GM18517 (cell line): ENCODE measurements around the gene FRMD5.

ENCODE experiments used
- ATAC-seq: cut with Tn5 transposase; IDR thresholded peaks from one replicate; pipeline ENCODE4 v1.9.1; 2021; ENCODE audit warnings: mild to moderate bottlenecking, moderate library complexity; ENCODE audit not compliant: unreplicated experiment

The FRMD5 gene

DNA sequence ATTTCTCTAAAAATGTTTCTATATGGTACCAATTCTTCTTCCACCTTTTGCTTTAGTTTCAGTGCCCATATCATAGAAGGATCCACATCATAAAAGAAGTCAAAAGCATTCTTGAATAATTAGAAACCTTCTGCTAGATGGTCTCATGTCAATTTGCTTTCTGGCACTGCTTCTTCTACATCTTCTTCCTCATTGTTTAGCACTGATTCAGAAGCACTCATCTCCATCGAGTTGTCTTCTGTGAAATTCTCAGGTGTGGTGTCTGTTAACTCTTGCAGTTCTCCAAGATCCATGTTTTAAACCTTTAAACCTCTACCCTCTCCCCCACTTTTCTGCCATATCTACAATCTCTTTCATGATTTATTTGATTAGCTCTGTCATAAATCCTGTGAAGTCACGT lies 213.5 kb downstream of the FRMD5 start:
- no peak for ATAC-seq

DNA sequence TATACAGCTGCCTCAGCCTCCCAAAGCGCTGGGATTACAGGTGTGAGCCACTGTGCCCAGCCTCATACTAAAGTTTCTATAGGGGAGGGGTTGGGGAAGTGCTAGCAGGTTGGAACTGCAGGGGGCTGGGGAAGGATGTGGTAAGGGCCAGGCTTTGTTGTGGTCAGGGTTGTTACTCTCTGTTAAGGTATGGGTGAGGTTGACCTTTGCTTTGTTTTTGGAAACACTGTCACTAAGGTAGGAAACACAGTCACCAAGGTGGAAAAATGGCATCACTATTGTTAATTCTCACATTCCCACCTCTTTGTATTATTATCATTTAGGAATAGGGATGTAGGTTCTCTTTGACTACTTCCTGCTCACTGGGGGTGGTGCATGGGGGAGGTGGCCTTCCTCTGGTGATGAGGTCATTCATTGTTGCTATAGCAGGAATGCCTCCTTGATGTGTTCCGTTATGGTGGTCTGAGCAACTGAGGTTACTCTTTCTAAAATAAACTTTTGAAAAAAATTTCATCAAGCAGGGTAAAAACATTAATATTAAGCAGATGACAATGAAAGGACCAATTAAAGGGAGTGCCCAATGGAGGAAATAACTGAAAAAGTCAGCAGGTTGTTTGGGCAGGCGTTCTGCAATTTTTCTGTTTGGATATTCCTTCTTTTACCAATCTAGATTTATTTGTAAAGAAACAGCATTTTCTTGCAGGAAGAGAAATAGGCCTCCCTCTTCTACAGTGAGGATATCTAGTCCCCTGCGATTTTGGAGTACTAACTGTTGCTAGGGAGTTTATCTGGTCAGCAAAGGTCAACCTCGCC lies 217.8 kb downstream of the FRMD5 start:
- ATAC-seq, result peak; percentile 73

DNA sequence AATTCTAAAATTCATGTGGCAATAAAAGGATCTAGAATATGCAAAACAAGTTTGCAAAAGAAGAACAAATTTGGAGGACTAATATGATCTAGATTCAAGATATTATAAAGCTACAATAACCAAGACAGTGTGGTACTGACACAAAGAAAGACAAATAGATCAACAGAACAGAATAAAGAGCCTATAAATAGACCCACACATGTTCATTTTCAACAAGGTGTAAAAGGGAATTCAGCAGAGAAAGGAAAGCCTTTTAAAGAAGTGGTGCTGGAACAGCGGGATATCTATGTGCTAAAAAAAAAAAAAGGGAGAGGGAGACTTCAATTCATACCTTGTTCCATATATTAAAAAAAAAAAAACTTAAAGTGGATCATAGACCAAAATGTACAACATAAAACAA lies 219.3 kb downstream of the FRMD5 start:
- ATAC-seq, result no peak

DNA sequence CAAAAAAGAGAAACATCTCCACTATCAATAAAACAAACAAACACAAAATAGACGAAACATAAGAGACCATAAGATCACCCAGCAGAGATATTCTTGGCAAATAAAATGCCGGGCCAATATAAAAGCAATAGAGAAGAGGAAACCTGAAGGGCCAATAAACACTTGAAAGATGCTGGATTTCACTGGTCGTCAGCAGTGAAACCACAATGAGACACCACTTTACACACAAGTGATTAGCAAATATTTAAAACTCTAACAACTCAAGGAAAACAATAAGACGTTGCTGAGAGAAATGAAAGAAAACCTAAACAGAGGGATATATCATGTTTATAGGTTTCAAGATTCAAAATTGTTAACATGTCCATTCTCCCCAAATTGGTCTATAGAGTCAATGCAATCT lies 219.7 kb downstream of the FRMD5 start:
- no peak for ATAC-seq

DNA sequence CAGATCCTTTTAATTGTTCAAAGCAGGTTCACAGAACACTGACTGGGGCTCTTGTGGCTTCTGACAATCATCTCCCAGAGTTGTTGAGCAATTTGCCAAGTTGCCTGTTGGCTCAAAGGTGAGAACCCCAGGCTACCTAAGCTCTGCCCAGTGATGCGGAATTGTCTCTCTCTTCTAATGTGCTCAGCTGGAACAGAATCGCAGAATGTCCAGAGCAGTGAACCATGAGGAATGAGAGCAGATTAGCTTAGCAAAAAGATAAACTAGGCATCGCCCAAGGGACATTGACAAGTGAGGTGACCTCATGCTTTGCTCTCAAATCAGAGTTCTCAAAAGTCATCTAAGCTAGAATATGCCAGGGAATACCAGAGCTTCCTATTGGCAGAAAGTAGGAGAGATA lies 220.2 kb downstream of the FRMD5 start:
- no peak for ATAC-seq

DNA sequence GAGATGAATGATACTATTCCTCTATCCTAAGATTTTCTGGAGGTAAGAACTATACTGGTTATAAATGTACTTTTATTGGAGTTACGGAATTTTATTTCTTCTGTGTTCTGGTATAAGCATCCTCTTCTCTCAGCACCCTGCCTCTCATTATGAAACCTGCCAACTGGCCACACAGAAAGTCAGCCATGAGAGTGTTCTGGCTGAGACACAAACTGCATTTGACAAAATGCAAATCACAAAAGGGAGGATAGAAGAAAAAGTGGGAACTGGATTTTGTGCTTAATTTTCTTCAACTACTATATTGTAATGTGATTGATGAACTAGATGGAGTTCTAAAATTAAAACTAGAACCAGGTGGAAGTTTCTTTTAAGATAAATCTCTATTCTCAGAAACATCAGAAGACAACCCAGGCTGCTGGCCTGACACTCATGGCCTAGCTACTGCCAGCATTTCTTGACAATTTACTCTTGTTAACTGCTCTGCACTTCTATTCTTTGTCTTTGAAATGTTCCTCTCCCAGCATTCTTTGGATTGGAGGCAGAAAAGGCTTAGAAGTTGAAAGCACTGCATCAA lies 225.2 kb downstream of the FRMD5 start:
- no peak for ATAC-seq

DNA sequence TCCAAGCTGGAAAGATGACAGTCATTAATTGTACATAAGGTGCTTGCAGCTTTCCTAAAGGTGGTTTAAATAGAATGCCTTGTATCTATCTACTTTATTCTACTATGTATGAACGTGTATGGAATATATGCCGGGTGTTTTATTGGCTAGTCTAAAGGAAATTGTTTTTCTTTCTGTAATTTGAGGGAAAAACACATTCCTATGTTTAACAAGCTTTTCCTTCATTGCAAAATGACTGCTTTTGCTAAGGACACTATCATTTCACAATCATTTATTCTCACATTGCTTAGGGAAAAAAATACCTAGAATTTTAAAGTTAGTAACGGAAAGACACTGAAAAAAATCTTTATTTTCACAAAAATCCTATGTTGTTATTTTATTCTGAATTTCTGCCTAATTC lies 226.5 kb downstream of the FRMD5 start:
- ATAC-seq, result no peak

DNA sequence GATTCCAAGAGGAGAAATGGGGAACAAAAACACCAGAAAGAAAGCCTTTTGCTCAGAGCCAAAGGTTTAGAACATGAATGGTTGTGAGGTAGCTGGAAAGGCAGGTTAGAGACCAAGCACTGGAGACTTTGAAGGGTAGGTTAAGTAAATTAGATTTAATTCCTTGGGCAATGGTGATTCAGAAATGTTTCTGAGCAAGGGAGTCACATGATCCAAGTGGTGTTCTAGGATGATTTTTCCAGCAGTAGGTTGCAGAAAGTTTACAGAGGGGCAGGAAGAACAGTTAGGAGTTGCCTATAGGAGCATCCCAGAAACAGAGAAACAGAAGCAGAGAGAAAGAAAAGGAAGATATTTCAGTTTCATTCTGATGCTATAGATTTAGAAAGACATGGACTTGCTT lies 228.4 kb downstream of the FRMD5 start:
- no peak for ATAC-seq

DNA sequence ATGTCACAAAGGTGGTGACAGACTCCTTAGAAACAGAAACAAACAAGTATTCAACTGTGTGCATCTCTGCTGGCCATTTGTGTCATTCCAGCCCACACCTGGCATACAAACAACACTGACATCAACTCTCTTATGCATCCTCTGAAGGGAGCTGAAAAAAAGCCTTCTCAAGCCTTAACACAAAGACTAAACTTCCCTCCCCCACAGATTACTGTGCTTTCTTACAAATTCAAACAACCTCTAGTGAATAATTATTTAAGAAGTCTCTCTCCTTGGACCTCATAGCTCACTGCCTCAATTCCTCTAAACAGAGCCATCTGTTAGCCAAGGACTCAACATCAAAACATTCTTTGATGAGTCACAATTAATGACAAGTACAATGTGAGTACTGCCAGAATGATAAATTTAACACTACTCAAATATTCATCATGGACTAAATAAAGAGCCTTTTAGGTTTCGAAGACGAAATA lies 236.2 kb downstream of the FRMD5 start:
- ATAC-seq, result no peak

DNA sequence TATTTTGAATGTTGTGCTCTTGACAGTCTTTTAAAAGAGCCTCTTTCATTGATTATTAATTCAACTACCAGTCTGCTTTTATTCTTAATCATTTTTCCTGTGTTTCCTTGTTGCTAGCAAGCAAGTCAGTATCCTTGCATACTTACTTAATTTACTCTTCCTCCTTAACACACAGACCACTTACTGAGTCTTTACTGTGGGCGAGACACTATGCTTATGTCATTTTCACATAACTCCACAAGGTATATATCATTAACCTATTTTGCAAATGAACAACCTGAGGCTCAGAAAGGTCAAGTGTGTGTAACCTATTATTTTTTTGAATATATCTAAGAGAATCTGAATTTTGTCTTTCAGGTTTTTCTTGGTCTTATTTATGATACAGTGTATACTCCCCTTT lies 237.3 kb downstream of the FRMD5 start:
- ATAC-seq, result no peak

DNA sequence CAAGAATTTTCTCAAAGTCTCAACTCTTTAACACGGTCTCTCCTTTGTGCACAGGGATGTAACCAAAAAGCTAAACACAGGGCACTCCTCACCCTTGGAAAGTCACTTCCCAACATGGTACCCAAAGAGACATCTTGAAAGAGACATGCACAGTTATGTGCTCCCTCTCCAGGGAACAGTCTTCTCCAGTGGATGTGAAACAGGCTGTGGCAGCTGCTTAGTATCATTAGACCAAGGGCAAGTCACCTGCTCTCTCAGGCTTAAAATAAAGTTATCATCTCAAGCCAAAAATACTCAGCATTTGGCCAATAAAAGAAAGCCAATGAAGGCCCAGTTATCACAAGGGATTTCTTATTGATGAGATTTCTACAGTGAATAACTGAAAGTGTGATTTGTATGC lies 239.9 kb downstream of the FRMD5 start:
- no peak for ATAC-seq

DNA sequence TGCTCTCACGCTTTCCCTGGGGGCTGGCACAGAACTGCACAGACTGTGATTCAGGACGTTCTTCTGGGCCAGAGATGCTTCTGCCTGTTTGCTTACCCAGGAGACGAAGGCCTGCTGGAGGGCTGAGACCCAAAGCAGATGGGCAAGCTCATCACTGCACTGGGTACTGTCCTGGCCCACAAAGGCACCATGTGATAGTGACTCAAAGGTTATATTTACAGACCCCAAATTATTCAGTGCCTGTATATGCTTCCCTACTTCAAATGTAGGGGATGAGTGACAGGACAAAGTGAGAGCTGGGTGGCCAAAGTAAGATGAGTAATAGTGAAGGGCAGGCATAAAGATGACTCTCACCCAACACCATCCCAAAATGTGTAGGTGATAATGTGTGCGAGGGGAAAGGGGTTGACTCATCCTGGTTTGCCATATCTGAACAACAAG lies 240.9 kb downstream of the FRMD5 start:
- ATAC-seq, result no peak

DNA sequence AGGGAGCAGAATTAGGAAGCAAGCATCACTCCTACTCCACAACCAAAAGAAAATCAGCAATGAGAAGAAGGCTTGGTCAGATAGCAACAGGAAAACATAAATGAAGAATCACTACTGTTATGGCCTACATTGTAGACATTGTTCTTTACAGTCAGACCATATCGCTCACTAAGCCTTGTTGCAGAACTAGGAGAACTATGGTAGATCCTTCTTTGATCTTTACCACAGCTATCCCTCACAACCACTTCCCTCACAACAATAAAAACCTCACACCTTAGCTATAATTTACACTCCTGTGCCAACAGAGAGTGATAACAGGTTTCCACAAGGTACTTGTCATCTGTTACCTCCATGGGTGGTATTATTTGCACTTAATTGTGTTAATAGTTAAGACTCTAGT lies 241.7 kb downstream of the FRMD5 start:
- ATAC-seq, result no peak

DNA sequence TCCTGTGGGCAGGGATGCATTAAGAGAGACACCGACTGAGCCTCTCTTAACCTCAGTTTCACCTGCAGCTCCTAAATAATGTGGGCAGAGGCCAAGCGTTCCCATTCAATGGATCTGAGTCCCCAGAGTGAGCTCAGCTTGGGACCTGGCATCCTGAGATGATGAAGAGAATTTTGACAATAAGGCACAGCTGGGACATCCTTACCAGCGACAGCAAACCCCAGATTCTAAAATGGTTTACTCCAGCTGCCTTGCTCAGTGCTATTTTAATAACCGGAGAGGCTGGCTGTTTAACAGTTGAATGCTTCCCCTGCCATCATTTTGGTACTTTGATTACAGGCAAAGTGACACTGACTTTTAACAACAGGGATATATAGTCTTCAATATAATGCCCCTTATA lies 244.5 kb downstream of the FRMD5 start:
- no peak for ATAC-seq

DNA sequence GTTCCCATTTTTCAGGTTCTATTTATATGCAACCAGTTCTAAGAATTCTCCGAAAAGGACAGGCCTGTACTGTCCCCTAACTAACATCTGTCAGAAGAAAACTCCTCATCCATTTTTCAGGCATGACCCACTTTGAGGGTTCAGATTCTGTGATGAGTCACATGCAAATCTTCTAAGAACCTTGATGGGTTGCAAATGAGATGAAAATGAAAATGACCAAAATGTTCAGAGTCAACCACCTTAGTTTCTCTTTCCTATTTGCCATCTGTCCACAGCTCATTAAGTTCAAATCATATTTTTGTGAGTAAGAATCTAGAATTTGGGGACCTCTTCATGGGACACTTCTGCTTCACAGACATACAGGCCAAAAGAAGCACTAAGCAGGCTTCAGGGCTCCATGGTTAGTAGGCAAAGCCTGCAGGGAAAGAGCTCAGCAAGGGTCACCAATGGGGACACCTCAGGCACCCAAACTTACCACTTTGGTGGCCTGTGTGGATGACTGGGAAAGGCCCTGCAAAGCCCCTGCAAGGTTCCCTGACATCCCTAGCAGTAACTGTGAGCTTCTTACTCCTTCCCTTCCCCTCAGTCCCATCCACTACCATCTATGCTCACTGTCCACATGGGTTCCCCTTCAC lies 246.3 kb downstream of the FRMD5 start:
- ATAC-seq, result peak; percentile 95

DNA sequence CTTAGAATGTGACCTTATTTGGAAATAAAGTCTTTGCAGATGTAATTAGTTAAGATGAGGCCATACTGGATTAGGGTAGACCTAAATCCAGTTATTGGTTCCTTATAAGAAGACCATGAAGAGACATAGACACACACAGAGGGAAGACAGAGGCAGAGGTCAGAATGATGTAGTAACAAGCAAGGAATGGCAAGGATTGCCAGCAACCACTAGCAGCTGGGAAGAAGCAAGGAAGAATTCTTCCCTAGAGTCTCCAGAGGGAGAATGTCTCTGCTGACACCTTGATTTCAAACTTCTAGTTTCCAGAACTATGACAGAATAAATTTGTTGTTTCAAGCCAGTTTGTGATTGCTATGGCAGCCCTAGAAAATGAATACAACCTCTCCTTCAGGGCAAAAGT lies 251.6 kb downstream of the FRMD5 start:
- no peak for ATAC-seq

DNA sequence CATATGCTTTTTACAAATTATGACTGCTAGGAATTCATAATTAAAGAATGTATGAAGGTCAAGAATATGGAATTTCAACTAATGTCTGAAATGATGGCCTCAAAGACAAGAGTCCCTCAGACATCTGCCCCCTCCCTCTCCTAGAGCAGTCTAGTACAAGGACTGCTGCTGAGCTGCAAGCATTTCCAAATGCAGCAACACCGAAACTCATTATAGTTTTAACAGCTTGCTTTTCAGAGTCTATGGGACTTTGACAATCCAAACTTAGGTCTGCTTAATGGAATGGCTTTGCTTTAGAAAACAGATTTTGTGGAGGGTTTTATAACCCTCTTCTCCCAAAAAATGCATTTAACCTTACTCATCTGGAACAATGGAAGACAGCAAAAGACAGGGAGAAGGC lies 252.9 kb downstream of the FRMD5 start:
- no peak for ATAC-seq

DNA sequence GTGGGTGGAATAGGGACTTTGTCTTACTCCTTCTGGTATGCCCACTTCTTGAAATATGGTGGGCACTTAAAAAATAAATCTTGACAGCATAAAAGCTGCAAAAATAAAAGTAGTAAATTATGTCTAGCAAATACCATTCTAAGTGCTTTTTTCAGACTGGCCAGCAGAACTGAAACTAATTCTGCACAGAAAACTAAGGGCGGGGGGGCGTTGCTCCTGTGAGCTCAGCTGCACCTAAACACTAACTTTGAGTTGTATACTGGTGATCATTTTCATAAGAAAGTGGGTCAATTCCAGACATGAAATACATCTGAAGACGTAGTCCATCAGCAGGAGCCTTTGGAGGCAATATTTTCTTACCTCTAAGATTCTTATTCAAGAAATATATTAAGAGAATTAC lies 253.5 kb downstream of the FRMD5 start:
- no peak for ATAC-seq

DNA sequence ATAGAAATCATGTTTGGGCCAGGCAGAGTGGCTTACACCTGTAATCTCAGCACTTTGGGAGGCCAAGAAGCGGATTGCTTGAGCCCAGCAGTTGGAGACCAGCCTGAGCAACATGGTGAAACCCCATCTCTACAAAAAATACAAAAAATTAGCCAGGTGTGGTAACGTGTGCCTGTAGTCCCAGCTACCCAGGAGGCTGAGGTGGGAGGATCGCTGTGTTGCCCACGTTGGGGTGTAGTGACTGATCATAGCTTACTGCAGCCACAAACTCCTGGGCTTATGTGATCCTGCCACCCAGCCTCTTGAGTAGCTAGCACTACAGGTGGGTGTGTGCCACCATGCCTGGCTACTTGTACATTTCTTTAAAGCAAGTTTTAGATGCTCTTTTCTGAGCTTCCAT lies 254.0 kb downstream of the FRMD5 start:
- ATAC-seq, result no peak

DNA sequence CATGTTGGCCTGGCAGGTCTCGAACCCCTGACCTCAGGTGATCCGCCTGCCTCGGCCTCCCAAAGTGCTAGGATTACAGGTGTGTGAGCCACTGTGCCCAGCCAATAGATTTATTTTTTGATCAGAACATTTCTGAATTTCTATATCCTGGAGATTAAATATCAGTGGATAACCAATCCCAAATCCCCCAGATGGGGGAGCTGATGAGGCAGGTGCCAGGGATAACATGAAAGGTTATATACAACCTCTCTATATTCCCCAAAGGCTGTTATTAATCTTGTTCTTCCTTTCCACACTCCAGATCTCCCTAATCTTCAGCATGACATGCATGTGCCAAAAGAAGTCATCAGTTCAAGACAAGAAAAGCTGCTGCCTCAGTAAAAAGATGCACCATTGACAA lies 256.0 kb downstream of the FRMD5 start:
- no peak for ATAC-seq

DNA sequence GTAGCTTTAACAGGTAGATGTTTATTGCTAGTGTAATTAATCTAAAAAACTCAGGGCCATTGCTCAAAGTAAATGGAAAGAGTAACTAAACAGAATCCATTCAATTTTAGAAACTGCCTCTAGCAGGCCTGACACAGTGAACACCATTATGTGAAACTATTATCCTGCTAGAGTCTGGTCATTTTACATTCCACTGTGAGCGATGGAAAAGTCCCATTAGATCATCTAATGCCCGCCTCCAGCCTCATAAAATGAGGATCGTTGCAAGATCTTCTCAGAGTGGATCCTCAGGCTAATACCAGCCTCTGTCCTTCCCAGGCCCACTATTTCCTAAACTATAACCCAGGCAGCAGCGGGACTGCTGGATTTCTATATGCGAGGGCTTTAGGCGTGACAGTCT lies 260.6 kb downstream of the FRMD5 start:
- ATAC-seq, result no peak

DNA sequence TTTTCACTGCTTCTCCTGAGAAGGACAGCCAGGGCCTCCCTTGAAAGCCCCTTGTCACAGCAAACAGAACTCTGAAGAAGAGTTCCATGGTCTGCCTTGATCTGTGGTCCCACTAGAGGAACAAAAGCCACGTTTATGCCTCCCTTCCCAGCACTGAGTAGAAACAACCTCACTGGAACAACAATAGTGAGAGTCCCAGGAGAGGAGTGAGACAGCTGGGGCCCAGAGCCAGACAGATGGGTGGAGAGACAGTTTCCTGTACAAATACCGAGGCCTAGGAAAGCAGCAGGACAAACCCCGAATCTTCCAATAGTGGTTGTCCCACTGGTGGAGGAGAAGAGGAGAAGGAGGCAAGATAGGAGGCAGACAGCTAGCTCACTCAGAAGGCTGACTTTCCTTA lies 262.2 kb downstream of the FRMD5 start:
- ATAC-seq, result no peak
